H7 (cell line): ENCODE measurements around the gene MISP3. TPM values are rescaled to one million over a fixed set of nuclear protein-coding genes. Genes with fewer than 3 reads are reported as not detected.

ENCODE experiments used
- DNase-seq: peaks from one replicate; pipeline ENCODE4 v3.0.0; 2012
- H3K27me3 ChIP-seq: 2 replicates; pipeline ENCODE4 v1.6.0; 2011; ENCODE audit warnings: mild to moderate bottlenecking, low read length; ENCODE audit not compliant: control insufficient read depth, insufficient read depth
- H3K36me3 ChIP-seq: replicated peaks from 2 replicates; pipeline ENCODE4 v1.5.1; 2011; ENCODE audit warnings: low read length; ENCODE audit not compliant: control insufficient read depth, insufficient read depth
- H3K4me3 ChIP-seq: 2 replicates; pipeline ENCODE4 v1.5.1; 2011; ENCODE audit warnings: low read depth, mild to moderate bottlenecking, control low read depth, low read length, moderate library complexity; ENCODE audit not compliant: insufficient read depth
- total RNA-seq: library from RNA; depleted of rRNA; stranded (reverse); fragments of >200 nt; shearing (Covaris generic); gene quantifications from 2 replicates; pipeline ENCODE4 v1.2.3, GENCODE V29; 2014

Gene MISP3
- total RNA-seq, 1 experiment from 2014 or later: 0.52 TPM

GRCh38 chr19:14113762-14114414 is 41.3 kb downstream of the MISP3 start:
- Histone ChIP-seq H3K4me3 (no peak overlapping the region), H3K27me3 (no peaks in the 10 kb centered on the region), H3K36me3 (no peaks in the 10 kb centered on the region)
- DNase-seq: peak; percentile 68

GRCh38 chr19:14114439-14114838 is 41.9 kb downstream of the MISP3 start:
- Histone ChIP-seq H3K36me3 (no peaks in the 10 kb centered on the region), H3K27me3 (no peaks in the 10 kb centered on the region), H3K4me3 (no peak overlapping the region)
- no peak for DNase-seq

DNA sequence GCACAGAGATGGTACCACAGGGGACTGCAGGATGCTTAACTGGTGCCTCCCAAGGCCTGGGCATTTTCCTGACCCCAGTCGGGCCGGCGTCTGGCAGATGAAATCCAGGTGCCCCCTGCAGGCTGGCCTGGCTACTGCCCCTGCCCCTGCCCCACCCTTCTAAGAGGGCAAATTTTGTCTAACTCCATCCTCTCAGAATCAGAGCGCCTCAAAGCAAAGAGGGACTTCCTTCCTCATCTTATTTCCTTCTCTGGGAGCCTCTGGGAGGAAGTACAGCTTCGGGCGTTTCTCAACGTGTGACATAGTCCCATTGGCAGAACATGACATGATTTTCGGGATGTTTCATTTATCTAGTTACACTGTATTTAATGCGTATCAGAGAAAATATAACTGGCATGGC is 42.3 kb downstream of the MISP3 start:
- peak; percentile 89 for DNase-seq

DNA sequence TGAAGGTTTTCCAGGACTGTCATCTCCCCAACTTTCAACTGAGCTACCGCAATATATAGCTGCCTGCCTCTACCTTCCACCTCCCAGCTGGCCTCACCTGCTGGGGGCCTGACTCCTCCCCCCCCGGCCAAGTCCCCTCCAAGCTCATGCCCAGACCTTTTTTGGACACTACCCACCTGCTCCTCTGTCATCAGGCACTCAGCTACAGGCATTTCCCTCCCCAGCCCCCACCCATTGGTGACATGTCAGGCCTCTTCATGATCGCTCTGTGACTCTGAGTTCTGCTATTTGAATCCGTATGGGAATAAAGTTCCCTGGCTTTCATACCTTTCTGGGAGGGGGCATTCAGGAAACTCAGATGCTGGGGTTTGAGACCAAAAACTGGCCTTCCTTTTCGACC is 43.2 kb downstream of the MISP3 start:
- Histone ChIP-seq H3K27me3 (no peaks in the 10 kb centered on the region), H3K36me3 (peaks cover 2% of the 10 kb centered on the region), H3K4me3 (no peak overlapping the region)
- DNase-seq: no peak

More for the DNA sequence above, 42.3 kb downstream of the MISP3 start:
- Histone ChIP-seq H3K4me3 (no peak overlapping the region), H3K27me3 (no peaks in the 10 kb centered on the region), H3K36me3 (no peaks in the 10 kb centered on the region; the same call in 1 of the 2 replicates)

GRCh38 chr19:14116525-14116917 is 43.9 kb downstream of the MISP3 start:
- Histone ChIP-seq H3K36me3 (peaks cover 4% of the 10 kb centered on the region), H3K27me3 (no peaks in the 10 kb centered on the region), H3K4me3 (peak overlapping the region; percentile 72)
- DNase-seq: peak; percentile 31

DNA sequence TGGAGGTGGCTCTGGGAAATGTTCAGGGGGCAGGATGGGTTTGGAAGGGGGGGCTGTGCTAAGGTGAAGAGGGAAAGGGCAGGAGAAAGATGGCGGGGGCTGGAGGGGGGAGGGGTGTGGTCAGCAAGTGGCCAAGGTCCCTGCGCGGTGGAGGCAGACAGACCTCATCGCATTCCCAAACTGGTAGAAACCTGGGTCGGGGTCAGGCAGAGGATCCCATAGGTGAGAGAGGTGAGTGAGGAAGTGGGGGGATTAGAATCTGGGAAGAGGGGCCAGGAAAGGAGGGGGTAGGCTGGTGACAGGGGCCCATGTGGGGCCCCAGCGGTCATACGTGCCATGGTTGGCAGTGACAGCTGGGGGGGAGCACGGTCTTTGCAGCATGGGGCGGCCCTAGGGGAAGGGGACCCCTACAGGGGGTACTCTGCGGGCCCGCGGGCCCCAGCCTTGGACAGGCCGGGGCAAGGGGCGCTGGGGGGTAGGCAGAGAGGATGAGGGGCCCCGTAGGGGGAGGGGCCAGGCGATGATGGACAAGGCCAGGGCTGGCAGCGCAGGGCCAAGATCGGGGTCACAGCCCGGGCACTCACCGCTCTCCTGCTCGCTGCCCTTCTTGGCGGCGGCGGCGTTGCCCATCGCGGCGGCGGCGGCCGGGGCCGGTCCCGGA is 44.5 kb downstream of the MISP3 start:
- Histone ChIP-seq H3K4me3 (peak overlapping the region; percentile 72), H3K36me3 (peaks cover 4% of the 10 kb centered on the region), H3K27me3 (no peaks in the 10 kb centered on the region)
- DNase-seq: peak; percentile 84

DNA sequence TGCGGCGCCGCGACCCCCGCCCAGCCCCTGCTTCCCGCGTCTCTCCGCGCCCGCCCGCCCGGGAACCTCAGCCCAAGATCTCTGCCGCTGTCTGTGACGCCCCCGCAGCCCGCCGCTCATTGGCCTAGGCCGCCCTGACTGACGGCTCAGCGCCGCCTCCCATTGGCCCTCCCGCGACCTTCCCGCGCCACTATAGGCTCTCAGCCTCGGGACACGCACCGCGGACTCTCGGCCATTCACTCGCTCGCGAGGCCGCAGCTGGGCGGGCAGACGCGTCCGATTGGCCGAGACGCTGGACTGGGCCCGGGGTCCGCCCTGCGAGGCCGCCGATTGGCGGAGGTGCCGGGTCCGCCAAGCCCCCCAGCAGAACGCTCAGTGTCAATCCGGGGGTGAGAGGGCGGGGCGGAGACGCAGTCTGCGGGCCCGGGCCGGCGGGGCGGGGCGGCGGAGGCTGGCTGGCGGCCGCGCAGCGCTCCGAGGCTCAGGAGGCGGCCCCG is 45.1 kb downstream of the MISP3 start, which contains the start of gene PRKACA:
PRKACA (minus strand) TSS at position 95 of the 497 bp plus-strand sequence. CDS start 215 bp downstream, outside the sequence.
- H3K36me3 ChIP-seq: peaks cover 4% of the 10 kb centered on the region
- DNase-seq: peak; percentile 100
- H3K4me3 ChIP-seq: peak within 1 kb of the TSS; percentile 72
- no peaks in the 10 kb centered on the region for H3K27me3 ChIP-seq

DNA sequence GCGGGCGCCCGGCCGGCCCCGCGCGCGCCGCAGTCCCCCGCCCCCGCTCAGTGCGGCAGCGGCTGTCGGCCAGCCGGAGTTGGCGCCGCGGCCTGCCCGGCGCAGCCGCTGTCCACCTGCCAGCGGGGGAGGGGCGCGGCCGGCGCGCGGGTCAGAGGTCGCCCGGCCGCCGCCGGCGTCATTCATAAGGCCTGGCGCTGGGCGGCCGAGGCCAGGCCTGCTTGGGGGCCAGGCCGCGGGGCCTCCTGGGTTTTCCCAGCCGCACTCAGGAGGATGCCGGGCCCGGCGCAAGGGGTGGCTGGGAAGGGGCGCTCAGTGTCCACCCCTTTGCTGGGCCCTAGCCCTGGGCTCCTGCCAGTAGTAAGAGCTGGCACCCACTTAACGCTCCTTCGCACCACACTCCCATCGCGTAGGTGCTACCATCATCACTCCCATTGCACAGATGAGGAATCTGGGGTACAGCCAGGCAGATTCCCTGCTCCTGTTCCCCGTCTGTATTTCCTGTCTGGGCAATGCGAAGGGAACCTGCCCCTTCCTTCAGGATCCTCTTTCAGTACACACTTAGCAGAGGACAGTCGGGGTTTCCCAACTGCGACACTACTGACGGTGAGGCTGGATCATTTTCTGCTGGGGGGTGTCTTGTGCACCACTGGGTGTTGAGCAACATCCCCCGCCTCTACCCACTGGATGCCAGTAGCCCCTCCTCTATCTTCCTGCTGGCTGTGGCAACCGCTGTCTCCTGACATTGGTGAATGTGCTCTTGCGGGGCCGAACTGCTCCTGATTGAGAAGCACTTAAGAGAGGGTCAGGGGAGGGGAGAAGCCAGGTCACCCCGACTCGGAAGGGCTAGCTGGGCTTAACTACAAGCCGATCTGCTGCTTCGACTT is 45.8 kb downstream of the MISP3 start:
- Histone ChIP-seq H3K4me3 (peak overlapping the region; percentile 42), H3K27me3 (no peaks in the 10 kb centered on the region), H3K36me3 (peaks cover 4% of the 10 kb centered on the region)
- no peak for DNase-seq

- H3K36me3 ChIP-seq: peaks cover 4% of the 10 kb centered on the region
- H3K27me3 ChIP-seq: no peaks in the 10 kb centered on the region
- no peak overlapping the region for H3K4me3 ChIP-seq
- DNase-seq: no peak
Measured at GRCh38 chr19:14119146-14119545, 46.6 kb downstream of the MISP3 start.

DNA sequence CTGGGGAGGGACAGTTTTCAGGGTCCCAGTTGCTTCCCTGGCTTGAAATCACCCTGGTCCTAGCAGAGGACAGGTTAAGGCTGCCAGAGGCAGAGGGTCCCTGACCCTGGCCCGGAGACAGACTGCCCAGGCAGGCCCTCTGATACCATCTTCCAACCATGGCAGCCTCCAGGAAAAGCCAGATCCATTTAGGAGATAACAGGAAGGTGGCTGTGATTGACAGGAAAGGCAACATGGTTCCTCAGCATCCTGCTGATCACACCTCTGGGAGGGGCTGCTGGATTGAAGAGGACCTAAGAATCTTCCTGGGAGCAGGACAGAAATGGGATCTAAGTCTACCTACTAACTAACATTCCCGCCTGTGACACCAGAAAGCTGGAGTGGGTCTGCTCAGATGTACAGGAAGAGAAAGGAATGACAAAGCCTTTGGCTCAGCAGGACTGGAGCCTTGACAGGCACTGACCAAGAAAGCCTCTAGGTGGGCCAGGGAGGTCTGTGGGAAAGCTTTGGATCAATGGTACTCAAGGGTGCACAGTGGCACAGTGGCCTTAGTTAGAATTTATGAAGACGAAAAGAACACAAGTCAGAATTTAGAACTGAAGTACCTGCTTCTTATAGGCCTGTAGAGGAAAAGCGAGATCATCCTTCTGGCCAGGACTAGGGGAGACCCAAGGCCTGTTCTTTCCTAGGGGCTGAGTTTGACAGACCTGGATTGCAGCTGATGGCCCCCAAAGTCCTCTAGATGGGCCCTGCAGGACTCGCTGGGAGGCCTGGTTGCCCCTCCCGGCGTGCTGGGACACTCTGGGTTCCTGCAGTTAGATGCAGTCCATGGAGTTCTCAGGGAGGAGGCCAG is 47.3 kb downstream of the MISP3 start:
- Histone ChIP-seq H3K4me3 (no peak overlapping the region), H3K36me3 (peaks cover 9% of the 10 kb centered on the region), H3K27me3 (no peaks in the 10 kb centered on the region)
- no peak for DNase-seq

DNA sequence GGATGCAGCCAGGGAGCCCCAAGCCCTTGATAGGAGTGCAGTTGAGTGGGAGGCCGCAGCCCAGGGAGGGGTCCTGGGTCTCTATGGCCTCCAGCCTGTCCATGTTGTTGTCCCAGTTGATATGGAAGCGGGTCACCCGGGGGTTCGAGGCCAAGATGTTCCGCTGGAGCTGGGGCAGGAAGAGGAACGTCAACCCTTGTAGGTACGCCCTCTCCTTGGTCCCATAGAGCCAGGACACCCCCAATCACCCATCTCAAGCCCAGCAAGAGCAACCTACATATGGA is 47.9 kb downstream of the MISP3 start:
- Histone ChIP-seq H3K36me3 (peaks cover 9% of the 10 kb centered on the region), H3K27me3 (no peaks in the 10 kb centered on the region)

DNA sequence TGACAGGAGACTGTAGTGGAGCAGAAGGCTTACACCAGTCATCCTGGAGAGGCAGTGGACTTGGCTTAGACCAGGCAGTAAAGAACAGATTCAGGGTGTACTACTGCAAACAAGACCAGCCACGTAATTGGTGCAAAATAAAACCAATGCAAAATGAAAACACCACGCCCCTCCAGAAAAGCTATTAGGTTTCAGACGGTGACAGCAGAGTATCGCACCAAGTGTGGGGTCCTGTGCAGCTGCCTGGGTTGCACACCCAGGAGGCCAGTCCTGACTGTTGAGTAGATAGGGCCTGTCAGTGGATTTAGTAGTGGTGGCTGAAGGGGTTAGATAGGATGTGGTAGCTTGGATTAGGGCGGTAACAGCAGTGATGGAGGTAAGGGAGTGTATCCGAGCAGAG is 50.3 kb downstream of the MISP3 start:
- Histone ChIP-seq H3K27me3 (no peaks in the 10 kb centered on the region), H3K4me3 (no peak overlapping the region), H3K36me3 (peaks cover 12% of the 10 kb centered on the region)
- no peak for DNase-seq

More for the DNA sequence above, 47.9 kb downstream of the MISP3 start:
- no peak for DNase-seq
- H3K4me3 ChIP-seq: no peak overlapping the region
